CD1c-positive myeloid dendritic cell (primary cell): ENCODE data around the gene HDAC9.

Experiments
- DNase-seq: peaks from one replicate; pipeline ENCODE4 v3.0.0-alpha.2; 2016; ENCODE audit errors: extremely low spot score

HDAC9 gene

GRCh38 chr7:18593602-18594279 lies 98.2 kb downstream of the HDAC9 start:
- DNase-seq = no peak

DNA sequence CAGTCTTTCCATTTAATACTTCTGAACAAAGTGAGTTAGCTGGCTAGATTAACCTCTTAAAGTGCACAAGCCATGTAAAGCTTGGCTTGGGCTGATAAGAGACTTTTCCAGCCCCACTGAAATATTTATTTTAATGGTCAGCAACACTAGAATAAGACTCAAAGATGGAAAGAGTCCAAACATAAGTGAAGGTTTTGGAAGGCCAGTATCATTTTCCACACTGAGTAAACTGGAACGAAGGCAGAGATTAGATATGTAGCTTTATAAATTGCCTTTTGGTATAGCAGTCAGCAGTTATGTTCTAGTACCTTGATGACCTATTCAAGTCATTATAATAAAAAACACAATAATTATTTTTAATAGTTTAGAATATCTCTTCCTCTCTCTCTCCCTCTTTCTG lies 102.2 kb downstream of the HDAC9 start:
- DNase-seq = no peak

DNA sequence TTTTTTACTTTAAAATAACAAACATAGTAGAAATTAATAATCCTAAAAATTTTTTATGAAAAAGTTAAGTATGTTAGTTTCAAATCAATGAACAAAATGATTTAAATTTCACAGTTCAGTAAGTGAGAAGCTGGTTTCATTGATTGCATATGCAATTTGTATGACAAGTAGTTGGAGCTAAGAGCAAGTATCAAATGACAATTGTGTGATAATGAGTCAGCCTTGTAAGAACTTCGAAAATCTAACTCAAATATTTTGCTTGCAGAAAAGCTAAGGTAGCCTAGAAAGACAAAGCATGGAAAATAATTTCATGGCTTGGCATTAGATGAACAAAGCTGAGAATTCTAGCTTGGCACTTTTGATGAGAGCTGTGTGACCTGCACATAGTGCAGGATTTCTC lies 111.5 kb downstream of the HDAC9 start:
- no peak for DNase-seq

DNA sequence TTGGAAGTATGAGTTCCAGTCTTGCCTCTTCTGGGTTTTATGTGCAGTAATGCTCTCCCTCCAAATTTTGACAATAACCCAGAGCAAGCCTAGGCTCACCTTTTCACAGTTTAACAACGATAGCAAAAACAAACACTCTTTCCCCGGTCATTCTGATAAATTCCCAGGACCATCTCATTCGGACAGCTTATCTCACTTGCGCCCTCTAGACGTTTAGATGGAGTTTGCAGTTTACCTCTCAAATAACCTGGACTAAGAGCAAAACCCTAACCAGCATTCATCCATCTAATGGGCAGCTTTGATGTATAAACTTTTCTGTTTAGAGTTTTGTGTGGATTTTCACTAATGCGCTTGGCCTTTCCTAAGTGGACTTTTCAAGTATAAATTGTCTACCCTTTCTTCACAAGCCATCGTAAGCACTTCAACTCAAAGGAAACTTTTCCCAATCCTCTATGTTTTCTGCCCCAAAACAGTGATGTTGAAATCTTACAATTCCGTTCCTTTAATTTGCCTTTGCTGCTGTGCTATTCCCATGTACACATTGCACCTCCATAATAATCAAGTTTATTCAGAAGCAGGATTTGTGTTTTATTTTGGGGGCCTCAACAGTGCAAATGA lies 114.9 kb downstream of the HDAC9 start:
- DNase-seq = no peak

DNA sequence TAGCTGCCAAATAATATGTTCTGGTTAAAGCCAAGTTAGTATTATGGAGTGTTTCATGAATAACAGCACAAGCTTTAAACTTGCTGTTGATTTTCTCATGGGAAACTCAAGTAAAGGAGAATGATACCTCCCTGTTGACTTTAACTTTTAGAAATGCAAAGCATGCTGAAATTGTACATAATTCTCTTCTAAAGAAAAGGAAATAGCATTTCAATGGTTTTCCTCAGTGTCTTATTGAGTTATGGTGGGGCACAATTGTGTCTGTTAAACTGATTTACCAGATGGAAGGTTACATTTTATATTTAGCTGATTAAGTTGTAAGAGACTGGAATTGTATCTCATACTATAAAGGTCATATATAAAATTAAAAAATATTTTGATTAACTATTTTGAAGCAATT lies 119.3 kb downstream of the HDAC9 start:
- no peak for DNase-seq

DNA sequence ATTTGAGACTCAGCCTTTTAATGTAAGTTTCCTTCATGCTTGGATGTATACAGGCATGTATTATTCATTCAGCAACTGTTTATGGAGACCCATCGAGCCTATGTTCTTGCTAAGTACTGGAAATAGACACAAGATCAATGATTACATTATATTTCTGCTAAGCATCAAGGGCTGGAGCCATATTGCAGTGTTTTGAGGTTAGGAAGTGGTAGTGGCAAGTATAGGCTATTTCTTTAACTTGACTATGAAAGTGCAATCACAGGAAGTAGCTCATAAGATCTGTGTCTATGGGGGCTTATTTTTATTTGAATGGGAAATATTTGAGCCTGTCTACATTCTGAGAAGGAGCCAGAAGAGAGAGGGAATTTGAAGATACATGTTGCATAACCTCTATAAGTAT lies 123.8 kb downstream of the HDAC9 start:
- no peak for DNase-seq

DNA sequence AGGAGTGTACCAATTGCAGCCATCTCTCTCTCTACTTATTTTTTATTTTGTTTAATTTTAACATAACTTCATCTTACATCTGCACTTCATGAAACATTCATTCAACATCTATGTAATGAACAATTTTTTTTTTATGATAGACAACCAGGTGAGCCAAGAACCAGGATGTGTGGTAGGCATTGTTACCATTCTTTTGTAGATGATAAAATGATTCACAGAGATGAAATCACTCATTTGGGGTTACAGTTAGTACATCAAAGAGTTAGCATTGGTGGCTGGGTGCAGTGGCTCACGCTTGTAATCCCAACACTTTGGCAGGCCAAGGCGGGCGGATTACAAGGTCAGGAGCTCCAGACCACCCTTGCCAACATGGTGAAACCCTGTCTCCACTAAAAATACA lies 127.8 kb downstream of the HDAC9 start:
- no peak for DNase-seq

GRCh38 chr7:18624459-18624858 lies 128.9 kb downstream of the HDAC9 start:
- no peak for DNase-seq

DNA sequence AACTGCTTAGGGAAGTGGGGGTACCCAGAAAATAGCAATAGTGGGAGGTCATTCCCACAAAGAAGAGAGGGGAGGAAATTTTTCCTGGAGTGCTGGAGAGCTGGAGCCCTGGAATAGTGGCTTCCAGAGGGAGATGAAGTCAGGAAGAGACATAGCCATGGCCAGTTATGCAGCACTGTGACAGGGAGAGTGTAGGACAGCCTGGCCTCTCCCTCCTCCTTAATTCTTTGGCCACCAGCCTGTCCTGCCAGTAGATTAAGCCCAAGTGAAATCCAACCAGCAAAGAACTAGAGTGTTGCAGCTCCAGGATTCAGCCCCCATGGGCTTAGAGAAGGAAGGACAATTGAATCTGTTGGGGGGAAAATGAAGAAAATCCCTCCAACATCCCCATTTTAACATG lies 130.5 kb downstream of the HDAC9 start:
- no peak for DNase-seq

- no peak for DNase-seq
Measured at GRCh38 chr7:18626717-18627116, 131.2 kb downstream of the HDAC9 start.

- DNase-seq = no peak
Measured at GRCh38 chr7:18637516-18637915, 142.0 kb downstream of the HDAC9 start.

DNA sequence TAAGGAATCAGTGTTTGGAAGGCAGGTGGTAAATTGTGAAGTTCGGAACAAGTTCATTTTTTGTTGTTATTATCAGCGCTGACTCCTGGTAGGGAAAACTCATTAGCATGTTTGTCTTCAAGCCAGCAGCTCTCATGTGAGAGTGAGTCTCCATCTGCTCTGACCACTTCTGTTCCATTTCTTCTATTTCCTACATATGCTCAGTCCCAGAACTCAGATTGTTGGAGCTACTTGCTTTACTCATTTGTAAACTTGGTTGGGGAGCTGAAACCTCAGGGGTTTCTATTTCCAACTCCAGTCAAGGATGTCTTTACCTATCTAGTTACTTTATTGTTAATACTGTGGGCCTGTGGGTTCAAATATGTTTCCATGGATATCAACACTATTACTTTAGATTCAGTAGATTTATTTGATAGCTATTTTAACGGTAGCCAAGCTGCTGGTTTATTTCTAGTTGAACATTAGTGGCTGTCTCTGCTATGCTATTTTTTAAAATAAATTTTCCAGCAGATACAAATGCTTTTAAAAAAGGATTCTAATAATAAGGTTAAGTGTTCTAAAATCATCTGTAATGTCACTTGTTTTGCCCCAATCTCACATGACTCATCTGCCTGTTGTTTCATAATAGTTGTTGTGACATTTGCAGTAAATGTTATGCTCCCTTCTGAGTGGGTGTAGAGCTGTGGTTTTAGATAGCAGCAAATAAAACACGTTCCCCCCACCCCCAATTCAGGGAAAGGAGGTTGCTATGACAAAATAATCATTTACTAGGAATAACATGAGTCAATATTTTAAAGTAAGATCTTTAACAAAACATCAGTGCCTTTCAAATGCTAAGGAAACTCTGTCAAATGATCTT lies 143.3 kb downstream of the HDAC9 start:
- DNase-seq = peak; percentile 94

- DNase-seq = peak; percentile 41
Measured at GRCh38 chr7:18639711-18640110, 144.2 kb downstream of the HDAC9 start.

DNA sequence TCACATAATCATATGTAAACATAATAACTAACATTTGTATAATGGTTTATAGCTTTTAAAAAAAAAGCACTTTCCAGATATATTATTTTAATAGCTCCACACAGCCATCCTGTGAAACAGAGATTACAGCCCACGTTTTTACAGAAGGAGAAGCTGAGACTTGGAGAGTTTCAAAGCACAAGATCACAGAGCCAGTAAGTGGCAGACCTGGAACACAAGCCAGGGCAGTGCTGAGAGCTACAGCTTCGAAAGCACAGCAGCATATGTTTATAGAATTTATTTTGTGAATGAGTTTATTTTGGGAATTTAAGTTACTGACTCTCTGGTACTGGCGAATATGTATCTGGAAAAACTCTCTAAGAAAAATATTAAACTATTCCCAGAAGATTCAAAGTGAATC lies 149.4 kb downstream of the HDAC9 start:
- DNase-seq = no peak

DNA sequence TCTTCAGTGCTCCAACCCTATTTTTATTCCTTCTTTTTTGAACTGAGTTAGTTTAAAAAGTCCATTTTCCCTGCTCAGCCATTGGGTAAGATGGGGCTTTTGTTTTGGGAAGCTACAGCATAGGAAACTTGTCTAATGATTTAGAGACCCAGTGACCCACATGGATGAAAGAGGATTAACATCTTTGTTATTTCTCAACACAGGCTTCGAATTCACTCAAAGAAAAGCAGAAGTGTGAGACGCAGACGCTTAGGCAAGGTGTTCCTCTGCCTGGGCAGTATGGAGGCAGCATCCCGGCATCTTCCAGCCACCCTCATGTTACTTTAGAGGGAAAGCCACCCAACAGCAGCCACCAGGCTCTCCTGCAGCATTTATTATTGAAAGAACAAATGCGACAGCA lies 152.0 kb downstream of the HDAC9 start:
- peak; percentile 50 for DNase-seq

DNA sequence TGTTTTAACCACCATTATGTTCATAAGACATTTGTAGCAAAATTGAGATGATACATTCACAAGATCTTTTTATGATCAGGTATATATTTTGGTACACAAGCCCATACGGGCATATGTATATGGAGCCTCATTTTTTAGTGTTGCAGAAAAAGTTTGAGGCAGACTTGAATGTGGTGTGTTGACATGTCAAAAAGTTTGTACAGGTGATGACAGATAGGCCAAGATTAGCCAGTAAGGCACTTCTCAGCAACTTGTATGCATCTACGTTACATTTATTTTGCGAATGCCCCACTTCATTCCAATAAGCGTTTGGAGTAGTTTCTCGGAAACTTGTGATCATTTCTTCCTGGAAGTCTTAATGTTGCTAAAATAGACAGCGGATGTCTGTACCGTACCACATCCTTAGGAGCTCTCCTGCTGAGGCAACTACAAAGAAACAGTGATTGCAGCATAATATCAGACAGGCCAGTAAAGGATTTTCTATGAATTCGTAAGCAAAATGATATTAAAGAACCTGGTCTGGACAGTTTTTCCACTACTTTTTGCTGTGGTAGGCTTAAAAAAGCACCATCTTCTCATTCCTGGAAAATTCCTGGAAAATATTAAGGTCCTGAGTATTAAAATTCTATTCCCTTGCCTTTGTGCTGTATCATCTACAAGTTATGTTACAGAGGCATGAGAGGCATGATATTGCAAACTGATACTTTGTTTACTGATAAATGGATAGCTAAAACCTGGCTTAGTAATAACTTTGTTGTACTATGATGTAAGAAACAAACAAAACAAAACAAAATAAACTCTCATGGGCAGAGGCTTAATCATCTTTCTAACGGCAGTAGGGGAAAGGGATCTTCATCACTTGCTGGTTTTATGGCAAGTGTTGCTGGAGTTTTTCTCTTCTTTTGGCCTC lies 153.6 kb downstream of the HDAC9 start:
- DNase-seq = no peak

DNA sequence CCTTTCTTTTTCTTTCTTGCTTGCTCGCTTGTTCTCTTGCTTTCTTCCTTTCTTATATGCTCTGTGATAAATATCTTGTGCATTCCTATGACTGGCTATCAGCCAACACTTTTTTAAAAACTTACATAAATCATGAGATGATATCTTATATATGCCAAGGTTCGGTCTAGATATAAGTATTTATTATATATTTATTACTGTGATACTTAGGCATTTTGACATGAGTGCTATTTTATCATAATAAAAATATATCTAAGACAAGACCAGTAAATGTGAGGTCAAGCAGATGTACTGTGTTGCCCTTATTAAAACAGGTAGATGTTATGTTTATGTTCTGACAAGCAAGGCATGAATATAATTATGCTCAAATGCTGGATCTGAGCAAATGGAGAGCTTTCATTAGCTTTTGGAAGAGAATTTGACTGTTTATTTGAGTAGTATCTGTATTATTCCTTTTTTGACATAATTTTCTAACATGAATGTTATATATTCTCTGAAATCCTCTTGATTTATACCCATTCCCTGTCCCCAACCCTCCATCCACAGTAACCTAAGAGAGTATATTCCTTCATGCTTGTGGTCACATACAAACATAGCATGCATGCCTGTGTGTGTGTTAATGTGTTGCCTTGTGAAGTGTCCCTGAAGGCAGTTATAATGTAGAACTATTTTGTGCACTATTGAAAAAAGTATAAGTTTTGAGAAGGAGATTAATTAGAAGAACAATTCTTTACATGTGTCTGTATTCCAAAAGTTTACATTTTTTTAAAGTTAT lies 158.0 kb downstream of the HDAC9 start:
- no peak for DNase-seq

- no peak for DNase-seq
Measured at GRCh38 chr7:18654709-18655108, 159.2 kb downstream of the HDAC9 start.

GRCh38 chr7:18655506-18655905 lies 160.0 kb downstream of the HDAC9 start:
- DNase-seq = no peak

DNA sequence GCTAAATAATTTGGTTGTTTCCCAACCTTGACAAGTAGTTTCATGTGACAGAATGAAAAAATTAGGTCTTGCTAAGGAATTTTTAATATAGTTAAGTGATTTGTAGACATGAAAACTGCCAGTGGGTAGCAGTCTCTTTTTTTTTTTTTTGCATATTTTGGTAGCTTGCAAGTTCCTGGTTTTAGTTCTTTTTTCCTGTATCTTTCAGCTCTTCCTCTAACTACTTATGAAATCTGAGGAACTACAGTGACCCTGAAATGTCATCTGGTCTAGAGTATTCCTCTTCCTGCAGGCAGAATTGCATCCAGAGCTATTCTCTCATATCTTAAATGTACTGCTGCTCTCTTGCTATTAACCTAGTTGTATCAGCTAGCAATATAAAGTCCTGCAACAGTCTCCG lies 160.4 kb downstream of the HDAC9 start:
- peak; percentile 50 for DNase-seq

- DNase-seq = peak; percentile 17
Measured at GRCh38 chr7:18656362-18656761, 160.8 kb downstream of the HDAC9 start.
